Endodermal cell (in vitro differentiated cells): Measurements from ENCODE around the gene CCDC146. TPM values are rescaled to one million over a fixed set of nuclear protein-coding genes. Genes with fewer than 3 reads are reported as not detected.

Experiments used
- DNase-seq: peaks from one replicate; pipeline ENCODE4 v3.0.0-alpha.2; 2017
- H3K27ac ChIP-seq: 2 replicates; pipeline ENCODE4 v1.5.1; 2013; ENCODE audit warnings: mild to moderate bottlenecking, low read depth, low read length, moderate library complexity
- H3K27me3 ChIP-seq: 2 replicates; pipeline ENCODE4 v1.6.1; 2013; ENCODE audit warnings: mild to moderate bottlenecking, low read length, moderate library complexity; ENCODE audit not compliant: insufficient read depth, control insufficient read depth, poor library complexity, severe bottlenecking
- H3K36me3 ChIP-seq: 2 replicates; pipeline ENCODE4 v1.7.0; 2013; ENCODE audit warnings: mild to moderate bottlenecking, low read length, moderate library complexity; ENCODE audit not compliant: control insufficient read depth, insufficient read depth
- H3K4me1 ChIP-seq: one replicate; pipeline ENCODE4 v1.7.0; 2013; ENCODE audit warnings: low read length; ENCODE audit not compliant: control insufficient read depth, insufficient read depth
- H3K4me3 ChIP-seq: 2 replicates; pipeline ENCODE4 v1.5.1; 2013; ENCODE audit warnings: mild to moderate bottlenecking, low read length, moderate library complexity
- H3K9ac ChIP-seq: 2 replicates; pipeline ENCODE4 v1.6.1; 2013; ENCODE audit warnings: mild to moderate bottlenecking, low read length, moderate library complexity; ENCODE audit not compliant: poor library complexity, severe bottlenecking; ENCODE audit errors: extremely low read depth
- H3K9me3 ChIP-seq: 2 replicates; pipeline ENCODE4 v1.6.1; 2013; ENCODE audit warnings: mild to moderate bottlenecking, low read length, moderate library complexity; ENCODE audit not compliant: control insufficient read depth
- H3K27ac Mint-ChIP-seq: 2 replicates; pipeline ENCODE4 v1.8.0; 2020; ENCODE audit warnings: mixed read lengths
- H3K27me3 Mint-ChIP-seq: 2 replicates; pipeline ENCODE4 v1.8.0; 2021; ENCODE audit warnings: mild to moderate bottlenecking, mixed read lengths; ENCODE audit not compliant: insufficient read depth
- H3K36me3 Mint-ChIP-seq: 2 replicates; pipeline ENCODE4 v1.8.0; 2020; ENCODE audit warnings: low read depth, mixed read lengths
- H3K4me1 Mint-ChIP-seq: 2 replicates; pipeline ENCODE4 v1.8.0; 2020; ENCODE audit warnings: mixed read lengths
- H3K4me3 Mint-ChIP-seq: 2 replicates; pipeline ENCODE4 v1.8.0; 2020; ENCODE audit warnings: mild to moderate bottlenecking, moderate library complexity, mixed read lengths
- H3K9me3 Mint-ChIP-seq: 2 replicates; pipeline ENCODE4 v1.8.0; 2020; ENCODE audit warnings: mild to moderate bottlenecking, mixed read lengths
- WGBS, 2 experiments: methylation state at CpG; one replicate each; pipeline versions ENCODE4 v1.1.5 to v1.1.7; 2013; ENCODE audit warnings: missing lambda C conversion rate in 2 of 2, mixed read lengths in 1 of 2; ENCODE audit not compliant: insufficient coverage in 1 of 2, insufficient read length in 1 of 2; 5-methylcytosine and 5-hydroxymethylcytosine counted together
- total RNA-seq, 2 donors: library from RNA; stranded (reverse); fragmentation: NEBNext Ultra II Directional in 1 of 2; extraction: Animal tissue kit (Norgen Biotek cat#: 25700) in 1 of 2; gene quantifications; 2 replicates in 1 of 2; 3 replicates in 1 of 2; pipeline ENCODE4 v1.2.1, GENCODE V29; 2021
- TF ChIP-seq, protein P1 (sequence below): fragments of 200-600 bp; sonication (generic); conservative IDR thresholded peaks from 2 replicates; pipeline ENCODE4 v1.5.0; 2021; ENCODE audit warnings: antibody characterized with exemption, mild to moderate bottlenecking

The CCDC146 gene
- total RNA-seq, 2 donors from 2014 or later: 2.7 to 5.2 TPM

DNA sequence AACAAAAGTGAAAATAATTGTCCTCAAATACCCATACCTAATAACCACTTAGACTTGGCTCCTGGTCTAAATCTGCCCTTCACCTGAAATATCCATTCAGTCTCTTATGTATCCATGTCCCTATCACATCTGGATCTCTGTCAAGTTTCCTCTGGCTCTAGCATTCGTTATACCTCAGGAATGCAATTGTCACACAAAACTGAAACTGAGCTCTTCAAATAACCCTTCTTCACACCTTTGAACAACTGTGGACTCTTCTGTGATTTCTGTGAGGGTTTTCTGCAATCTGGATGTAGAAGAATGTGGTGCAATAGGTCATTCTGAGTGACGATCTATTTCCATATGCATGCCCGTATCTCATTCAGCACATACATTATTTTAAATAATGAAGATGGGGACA is 130.7 kb downstream of the CCDC146 start:
- Mint-ChIP-seq H3K27me3 (no peaks in the 10 kb centered on the region), H3K9me3 (no peaks in the 10 kb centered on the region), H3K36me3 (no peaks in the 10 kb centered on the region), H3K4me1 (peaks cover 4% of the 10 kb centered on the region), H3K27ac (no peak overlapping the region), H3K4me3 (no peak overlapping the region)
- Histone ChIP-seq H3K27me3 (no peaks in the 10 kb centered on the region), H3K9ac (no peak overlapping the region), H3K27ac (no peak overlapping the region), H3K4me1 (no peaks in the 10 kb centered on the region), H3K9me3 (no peaks in the 10 kb centered on the region), H3K4me3 (no peak overlapping the region), H3K36me3 (no peaks in the 10 kb centered on the region)
- no peak for DNase-seq
- WGBS, 2 experiments: 87 to 100% methylated on average over 1 to 3 of the region's 3 CpGs
- TF ChIP-seq, protein P1, sequence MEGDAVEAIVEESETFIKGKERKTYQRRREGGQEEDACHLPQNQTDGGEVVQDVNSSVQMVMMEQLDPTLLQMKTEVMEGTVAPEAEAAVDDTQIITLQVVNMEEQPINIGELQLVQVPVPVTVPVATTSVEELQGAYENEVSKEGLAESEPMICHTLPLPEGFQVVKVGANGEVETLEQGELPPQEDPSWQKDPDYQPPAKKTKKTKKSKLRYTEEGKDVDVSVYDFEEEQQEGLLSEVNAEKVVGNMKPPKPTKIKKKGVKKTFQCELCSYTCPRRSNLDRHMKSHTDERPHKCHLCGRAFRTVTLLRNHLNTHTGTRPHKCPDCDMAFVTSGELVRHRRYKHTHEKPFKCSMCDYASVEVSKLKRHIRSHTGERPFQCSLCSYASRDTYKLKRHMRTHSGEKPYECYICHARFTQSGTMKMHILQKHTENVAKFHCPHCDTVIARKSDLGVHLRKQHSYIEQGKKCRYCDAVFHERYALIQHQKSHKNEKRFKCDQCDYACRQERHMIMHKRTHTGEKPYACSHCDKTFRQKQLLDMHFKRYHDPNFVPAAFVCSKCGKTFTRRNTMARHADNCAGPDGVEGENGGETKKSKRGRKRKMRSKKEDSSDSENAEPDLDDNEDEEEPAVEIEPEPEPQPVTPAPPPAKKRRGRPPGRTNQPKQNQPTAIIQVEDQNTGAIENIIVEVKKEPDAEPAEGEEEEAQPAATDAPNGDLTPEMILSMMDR: no peak

GRCh38 chr7:77254429-77254828 is 132.0 kb downstream of the CCDC146 start:
- no peaks in the 10 kb centered on the region for H3K9me3 Mint-ChIP-seq
- Histone ChIP-seq H3K9me3 (no peaks in the 10 kb centered on the region), H3K27me3 (no peaks in the 10 kb centered on the region), H3K27ac (no peak overlapping the region), H3K4me3 (no peak overlapping the region), H3K4me1 (no peaks in the 10 kb centered on the region), H3K36me3 (no peaks in the 10 kb centered on the region), H3K9ac (no peak overlapping the region)
- no peaks in the 10 kb centered on the region for H3K36me3 Mint-ChIP-seq
- peaks cover 4% of the 10 kb centered on the region for H3K4me1 Mint-ChIP-seq
- no peak overlapping the region for H3K4me3 Mint-ChIP-seq
- TF ChIP-seq, protein P1: no peak
- DNase-seq: no peak
- no peaks in the 10 kb centered on the region for H3K27me3 Mint-ChIP-seq
- no peak overlapping the region for H3K27ac Mint-ChIP-seq

GRCh38 chr7:77254915-77255314 is 132.5 kb downstream of the CCDC146 start:
- H3K4me1 ChIP-seq: no peaks in the 10 kb centered on the region
- WGBS, 2 experiments: 82 to 92% methylated on average over 2 of the region's 2 CpGs
- no peak for DNase-seq
- no peaks in the 10 kb centered on the region for H3K27me3 Mint-ChIP-seq
- no peak overlapping the region for H3K27ac Mint-ChIP-seq
- no peaks in the 10 kb centered on the region for H3K9me3 Mint-ChIP-seq
- H3K36me3 ChIP-seq: no peaks in the 10 kb centered on the region
- H3K36me3 Mint-ChIP-seq: no peaks in the 10 kb centered on the region
- TF ChIP-seq, protein P1: no peak
- no peaks in the 10 kb centered on the region for H3K27me3 ChIP-seq
- H3K9me3 ChIP-seq: no peaks in the 10 kb centered on the region
- H3K27ac ChIP-seq: no peak overlapping the region
- H3K4me3 Mint-ChIP-seq: no peak overlapping the region
- H3K4me3 ChIP-seq: no peak overlapping the region
- peaks cover 4% of the 10 kb centered on the region for H3K4me1 Mint-ChIP-seq
- H3K9ac ChIP-seq: no peak overlapping the region
